K562 (cell line): Measurements from ENCODE around the gene SHB. TPM values are rescaled to one million over a fixed set of nuclear protein-coding genes. Genes with fewer than 3 reads are reported as not detected.

Experiments used
- ARID3B ChIP-seq: fragments of 250-450 bp; sonication (Bioruptor Pico); IDR thresholded peaks from 2 replicates; pipeline ENCODE4 v1.4.0; 2020; ENCODE audit warnings: borderline replicate concordance
- ATF4 ChIP-seq: fragments of 450-650 bp; formaldehyde crosslinking; IDR thresholded peaks from 2 replicates; pipeline ENCODE4 v1.4.0; 2022; ENCODE audit warnings: mild to moderate bottlenecking, moderate library complexity
- C11orf30 ChIP-seq: fragments of 450-650 bp; IDR thresholded peaks from 2 replicates; pipeline ENCODE4 v1.6.1; 2016; ENCODE audit warnings: low read depth, mild to moderate bottlenecking
- CHD7 ChIP-seq: fragments of 200-600 bp; sonication (generic); IDR thresholded peaks from one replicate; pipeline ENCODE4 v1.6.1; 2012; ENCODE audit warnings: mild to moderate bottlenecking, low read depth, low read length, inconsistent platforms
- E2F3 ChIP-seq: fragments of 250-450 bp; sonication (Bioruptor Pico); IDR thresholded peaks from 2 replicates; pipeline ENCODE4 v1.4.0; 2020; ENCODE audit warnings: mild to moderate bottlenecking
- FUS ChIP-seq: fragments of 200-400 bp; formaldehyde crosslinking; optimal IDR thresholded peaks from 2 replicates; pipeline ENCODE3; 2017; ENCODE audit warnings: low read depth, low read length
- PATZ1 ChIP-seq: fragments of 250-450 bp; sonication (Bioruptor Pico); IDR thresholded peaks from 2 replicates; pipeline ENCODE4 v1.5.0; 2020; ENCODE audit warnings: mild to moderate bottlenecking, borderline replicate concordance
- YBX1 ChIP-seq: fragments of 450-650 bp; IDR thresholded peaks from 2 replicates; pipeline ENCODE4 v1.7.1; 2016; ENCODE audit warnings: mild to moderate bottlenecking
- ZBTB12 ChIP-seq: fragments of 250-450 bp; sonication (Bioruptor Pico); IDR thresholded peaks from 2 replicates; pipeline ENCODE4 v1.4.0; 2020
- polyA plus RNA-seq, 8 experiments: library from polyadenylated mRNA; depleted of rRNA in 4 of 8; stranded (reverse) in 5 of 8; unstranded in 3 of 8; fragments of >200 nt; fragmentation: Nextera tagmentation in 2 of 8; fragmentation: Illumina TruSeq in 1 of 8; extraction: Ambion mirVana in 2 of 8; extraction: Trizol in 1 of 8; gene quantifications; 2 replicates each; pipeline versions ENCODE4 v1.2.1 to v1.2.3, GENCODE V29; 2011 to 2014; ENCODE audit warnings: inconsistent platforms in 1 of 8, missing spikeins in 1 of 8
- total RNA-seq, 7 experiments: library from RNA; depleted of rRNA in 6 of 7; stranded (reverse); fragments of >200 nt in 6 of 7; fragmentation: Illumina TruSeq in 2 of 7; extraction: Trizol in 2 of 7; gene quantifications; 2 replicates each; pipeline versions ENCODE4 v1.2.1 to v1.2.3, GENCODE V29; 2011 to 2021; ENCODE audit warnings: low replicate concordance in 1 of 7

SHB gene
- total and polyA plus RNA-seq, 9 of the 15 experiments (the other 6 are each of a cell fraction or from before 2014, with no cell fraction given): 0.78 to 16.0 (median 5.3) TPM

GRCh38 chr9:38039090-38039906, 29.7 kb downstream of the SHB start (continued):
- no peak for TF ChIP-seq CHD7
- no peak for TF ChIP-seq C11orf30
- TF ChIP-seq ATF4 (CRISPR knock-in tag): no peak
- no peak for TF ChIP-seq ARID3B (CRISPR knock-in tag)
- TF ChIP-seq PATZ1: peak; percentile 66; the same call in 1 of the 2 replicates
- TF ChIP-seq E2F3: peak; percentile 66; the same call in 1 of the 2 replicates
- no peak for TF ChIP-seq YBX1
- TF ChIP-seq ZBTB12: 0 out of 2 replicates have a peak, but pooled peaks have one; percentile 50
- TF ChIP-seq FUS: no peak
